SU-DHL-6 (cell line): ENCODE data around the gene EVA1C.

Source experiments
- EZH2phosphoT487 ChIP-seq: fragments of 200-600 bp; sonication (generic), shearing (Covaris generic); conservative IDR thresholded peaks from 2 replicates; pipeline ENCODE4 v1.6.1; 2018; ENCODE audit warnings: mild to moderate bottlenecking, antibody characterized with exemption, low read length, moderate library complexity, mixed read lengths
- TF ChIP-seq, protein P1 (sequence below): fragments of 200-600 bp; sonication (generic); IDR thresholded peaks from one replicate; pipeline ENCODE4 v1.5.1; 2017; ENCODE audit warnings: antibody characterized with exemption, mild to moderate bottlenecking, low read length, moderate library complexity; ENCODE audit not compliant: insufficient read depth, poor library complexity, severe bottlenecking

DNA sequence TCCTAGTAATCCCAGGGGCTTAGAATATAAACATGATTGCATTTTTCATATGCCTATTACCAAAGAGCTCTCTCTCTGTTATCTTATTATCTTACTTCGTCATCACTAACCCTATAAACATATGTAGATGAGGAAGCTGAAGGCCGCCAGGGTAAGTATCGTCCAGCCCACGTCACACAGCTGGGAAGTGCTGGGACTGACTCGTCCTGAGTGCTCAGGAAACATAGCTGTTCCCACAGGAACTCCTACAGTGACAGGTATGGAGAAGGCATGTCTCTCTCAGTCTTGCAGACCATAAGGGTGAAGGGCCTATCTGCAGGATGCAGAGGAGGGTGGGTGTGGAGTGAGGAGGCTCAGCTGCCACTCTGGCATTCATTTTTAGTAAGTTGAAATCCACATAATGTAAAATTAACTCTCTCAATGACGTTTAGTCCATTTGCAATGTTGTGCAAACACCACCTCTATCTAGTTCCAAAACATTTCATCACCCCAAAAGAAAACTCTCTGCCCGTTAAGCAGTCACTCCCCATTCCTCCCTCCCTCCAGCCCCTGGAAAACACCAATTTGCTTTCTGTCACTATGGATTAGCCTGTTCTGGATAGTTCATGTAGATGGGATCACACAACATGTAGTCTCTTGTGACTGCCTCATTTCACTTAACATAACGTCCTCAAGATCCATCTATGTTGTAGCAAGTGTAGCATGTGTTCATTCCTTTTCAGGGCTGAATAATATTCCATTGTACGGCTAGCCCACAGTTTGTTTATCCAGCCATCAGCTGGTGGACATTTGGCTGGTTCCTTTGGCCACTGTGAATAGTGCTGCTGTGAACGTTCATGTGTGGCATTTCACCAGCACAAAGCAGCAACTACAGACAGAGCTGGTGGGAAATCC lies 104.5 kb downstream of the EVA1C start:
- TF ChIP-seq, protein P1, sequence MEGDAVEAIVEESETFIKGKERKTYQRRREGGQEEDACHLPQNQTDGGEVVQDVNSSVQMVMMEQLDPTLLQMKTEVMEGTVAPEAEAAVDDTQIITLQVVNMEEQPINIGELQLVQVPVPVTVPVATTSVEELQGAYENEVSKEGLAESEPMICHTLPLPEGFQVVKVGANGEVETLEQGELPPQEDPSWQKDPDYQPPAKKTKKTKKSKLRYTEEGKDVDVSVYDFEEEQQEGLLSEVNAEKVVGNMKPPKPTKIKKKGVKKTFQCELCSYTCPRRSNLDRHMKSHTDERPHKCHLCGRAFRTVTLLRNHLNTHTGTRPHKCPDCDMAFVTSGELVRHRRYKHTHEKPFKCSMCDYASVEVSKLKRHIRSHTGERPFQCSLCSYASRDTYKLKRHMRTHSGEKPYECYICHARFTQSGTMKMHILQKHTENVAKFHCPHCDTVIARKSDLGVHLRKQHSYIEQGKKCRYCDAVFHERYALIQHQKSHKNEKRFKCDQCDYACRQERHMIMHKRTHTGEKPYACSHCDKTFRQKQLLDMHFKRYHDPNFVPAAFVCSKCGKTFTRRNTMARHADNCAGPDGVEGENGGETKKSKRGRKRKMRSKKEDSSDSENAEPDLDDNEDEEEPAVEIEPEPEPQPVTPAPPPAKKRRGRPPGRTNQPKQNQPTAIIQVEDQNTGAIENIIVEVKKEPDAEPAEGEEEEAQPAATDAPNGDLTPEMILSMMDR = no peak
- TF ChIP-seq EZH2phosphoT487 = no peak
